Upper lobe of left lung (tissue), 6 donors: Measurements from ENCODE around the gene TOMM7. TPM values are rescaled to one million over a fixed set of nuclear protein-coding genes. Genes with fewer than 3 reads are reported as not detected.

Source experiments
- ATAC-seq, 2 donors: fragments of 200-7000 bp; cut with Tn5 transposase; one replicate each; pipeline ENCODE4 v1.9.1; 2022; ENCODE audit warnings: mild to moderate bottlenecking in 2 of 2, moderate library complexity in 2 of 2; ENCODE audit not compliant: low FRiP score in 2 of 2
- DNase-seq, 2 donors: peaks; one replicate each; pipeline ENCODE4 v3.0.0-alpha.2; 2019 to 2020
- H3K27ac ChIP-seq, 4 donors: fragments of 200-600 bp; sonication (generic); one replicate each; pipeline ENCODE4 v1.5.1; 2016 to 2019
- H3K27me3 ChIP-seq, 4 donors: fragments of 200-600 bp; sonication (generic); one replicate each; pipeline ENCODE4 v1.5.1; 2017 to 2019
- H3K36me3 ChIP-seq, 4 donors: fragments of 200-600 bp; sonication (generic); one replicate each; pipeline ENCODE4 v1.5.1; 2016 to 2019
- H3K4me1 ChIP-seq, 4 donors: fragments of 200-600 bp; sonication (generic); one replicate each; pipeline ENCODE4 v1.5.1; 2018 to 2019
- H3K4me3 ChIP-seq, 4 donors: fragments of 200-600 bp; sonication (generic); one replicate each; pipeline ENCODE4 v1.5.1; 2017 to 2019; ENCODE audit warnings: mild to moderate bottlenecking in 2 of 4, moderate library complexity in 1 of 4
- H3K9me3 ChIP-seq, 4 donors: fragments of 200-600 bp; sonication (generic); one replicate each; pipeline ENCODE4 v1.5.1; 2018 to 2019
- EP300 ChIP-seq, 4 donors: sonication (generic); formaldehyde crosslinking; IDR thresholded peaks; one replicate each; pipeline ENCODE4 v1.5.1; 2017; ENCODE audit warnings: antibody characterized with exemption in 4 of 4, control low read depth in 2 of 4
- POLR2A ChIP-seq, 4 donors: fragments of 450-650 bp; IDR thresholded peaks; one replicate each; pipeline ENCODE4 v1.5.1; 2016 to 2017; ENCODE audit warnings: antibody characterized with exemption in 4 of 4, mild to moderate bottlenecking in 2 of 4
- POLR2AphosphoS5 ChIP-seq, 2 donors: sonication (generic); formaldehyde crosslinking; IDR thresholded peaks; one replicate each; pipeline ENCODE4 v1.5.1; 2017; ENCODE audit warnings: antibody characterized with exemption in 2 of 2
- WGBS, 2 donors: methylation state at CpG; one replicate each; pipeline ENCODE4 v1.1.5; 2017 to 2018; 5-methylcytosine and 5-hydroxymethylcytosine counted together
- total RNA-seq, 6 donors: library from RNA; depleted of rRNA in 4 of 6; stranded (reverse); fragments of >200 nt in 4 of 6; gene quantifications; one replicate each; pipeline versions ENCODE4 v1.1.0 to v1.2.1, GENCODE V29; 2016 to 2021
- TF ChIP-seq, protein P1 (sequence below), 6 experiments: fragments of 450-650 bp in 4 of 6; fragments of 200-600 bp in 2 of 6; sonication (generic) in 2 of 6; IDR thresholded peaks; one replicate each; pipeline ENCODE4 v1.5.1; 2016 to 2019; ENCODE audit warnings: antibody characterized with exemption in 6 of 6
- donor health status: DM: no; HTN: no; CAD: no; lungs with moderate emphysema.
- donor health status: DM: no; HTN: yes; CAD: no; lungs with severe emphysema.

Gene TOMM7
- total RNA-seq, 6 donors from 2014 or later, result 42.4 to 387 (median 171) TPM

DNA sequence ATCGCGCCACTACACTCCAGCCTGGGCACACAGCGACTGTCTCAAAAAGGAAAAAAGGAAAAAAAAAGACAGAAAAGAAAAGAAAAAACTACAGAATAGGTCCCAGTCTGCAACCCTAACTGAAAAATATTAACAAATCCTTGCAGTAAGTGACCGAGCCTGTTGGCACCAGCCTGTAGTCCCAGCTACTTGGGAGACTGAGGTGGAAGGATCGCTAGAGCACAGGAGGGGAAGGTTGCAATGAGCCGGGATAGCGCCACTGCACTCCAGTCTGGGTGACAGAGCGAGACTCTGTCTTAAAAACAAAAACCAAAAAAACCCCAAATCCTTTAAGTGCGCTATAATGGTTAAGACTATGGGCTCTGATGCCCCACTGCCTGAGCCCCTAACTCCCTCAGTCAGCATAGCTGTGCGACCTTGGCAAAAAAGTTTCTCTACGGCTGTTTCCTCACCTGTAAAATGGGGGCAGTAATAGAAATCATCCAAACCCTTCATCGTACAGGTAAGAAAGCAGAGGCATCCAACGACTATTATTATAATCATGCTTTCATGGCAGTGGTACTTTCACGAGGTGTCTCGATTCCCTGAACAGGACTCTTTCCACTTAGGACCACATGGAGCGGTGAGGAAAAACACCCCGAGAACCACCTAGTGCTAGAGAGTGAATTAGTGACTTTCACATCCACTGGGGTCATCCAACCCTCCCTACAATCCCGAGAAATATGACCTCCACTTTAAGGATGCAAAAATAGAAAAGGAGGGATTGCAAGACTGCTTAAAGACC is 755 bp downstream of the TOMM7 start:
- Histone ChIP-seq H3K4me3 (peak overlapping the region; percentile 68 to 98 (median 83)), H3K4me1 (peaks cover 11 to 34% (median 15%) of the 10 kb centered on the region in 4 donors), H3K27me3 (no peaks in the 10 kb centered on the region), H3K36me3 (peaks cover 4 to 13% (median 7%) of the 10 kb centered on the region in 4 donors), H3K9me3 (no peaks in the 10 kb centered on the region), H3K27ac (peak overlapping the region; percentile 76 to 90 (median 86))
- no peak for TF ChIP-seq EP300 (IDR thresholded peaks at IDR 0.05)
- no peak for TF ChIP-seq POLR2A (IDR thresholded peaks at IDR 0.05)
- TF ChIP-seq, protein P1, sequence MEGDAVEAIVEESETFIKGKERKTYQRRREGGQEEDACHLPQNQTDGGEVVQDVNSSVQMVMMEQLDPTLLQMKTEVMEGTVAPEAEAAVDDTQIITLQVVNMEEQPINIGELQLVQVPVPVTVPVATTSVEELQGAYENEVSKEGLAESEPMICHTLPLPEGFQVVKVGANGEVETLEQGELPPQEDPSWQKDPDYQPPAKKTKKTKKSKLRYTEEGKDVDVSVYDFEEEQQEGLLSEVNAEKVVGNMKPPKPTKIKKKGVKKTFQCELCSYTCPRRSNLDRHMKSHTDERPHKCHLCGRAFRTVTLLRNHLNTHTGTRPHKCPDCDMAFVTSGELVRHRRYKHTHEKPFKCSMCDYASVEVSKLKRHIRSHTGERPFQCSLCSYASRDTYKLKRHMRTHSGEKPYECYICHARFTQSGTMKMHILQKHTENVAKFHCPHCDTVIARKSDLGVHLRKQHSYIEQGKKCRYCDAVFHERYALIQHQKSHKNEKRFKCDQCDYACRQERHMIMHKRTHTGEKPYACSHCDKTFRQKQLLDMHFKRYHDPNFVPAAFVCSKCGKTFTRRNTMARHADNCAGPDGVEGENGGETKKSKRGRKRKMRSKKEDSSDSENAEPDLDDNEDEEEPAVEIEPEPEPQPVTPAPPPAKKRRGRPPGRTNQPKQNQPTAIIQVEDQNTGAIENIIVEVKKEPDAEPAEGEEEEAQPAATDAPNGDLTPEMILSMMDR (IDR thresholded peaks at IDR 0.05), result no peak
- no peak for TF ChIP-seq POLR2AphosphoS5 (IDR thresholded peaks at IDR 0.05)
- 11 to 15% methylated on average over 18 of the region's 18 CpGs for WGBS, 2 donors
- peak; percentile 54 to 65 for ATAC-seq
- DNase-seq, result no peak

DNA sequence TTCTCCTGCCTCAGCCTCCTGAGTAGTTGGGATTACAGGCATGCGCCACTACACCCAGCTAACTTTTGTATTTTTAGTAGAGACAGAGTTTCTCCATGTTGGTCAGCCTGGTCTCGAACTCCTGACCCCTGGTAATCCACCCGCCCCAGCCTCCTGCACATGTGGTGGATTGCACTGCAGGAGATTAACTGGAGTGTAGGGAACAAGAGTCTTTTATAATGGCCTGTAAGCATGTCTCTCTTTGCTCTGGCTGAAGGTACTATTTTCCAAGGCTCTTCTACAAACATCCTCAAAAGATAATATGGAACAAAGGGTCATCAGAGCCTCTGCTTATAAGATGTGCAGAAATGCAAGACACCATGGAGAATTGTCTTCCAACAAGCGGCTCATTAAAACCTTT is 3.2 kb downstream of the TOMM7 start:
- H3K27ac ChIP-seq, result no peak overlapping the region
- no peak overlapping the region for H3K4me3 ChIP-seq
- H3K36me3 ChIP-seq, result peaks cover 10 to 31% (median 15%) of the 10 kb centered on the region in 4 donors
- 91 to 100% methylated on average over 4 of the region's 4 CpGs for WGBS, 2 donors
- ATAC-seq, result no peak
- TF ChIP-seq, protein P1 (IDR thresholded peaks at IDR 0.05), result no peak
- TF ChIP-seq POLR2AphosphoS5 (IDR thresholded peaks at IDR 0.05), result no peak
- no peak for TF ChIP-seq EP300 (IDR thresholded peaks at IDR 0.05)
- no peak for TF ChIP-seq POLR2A (IDR thresholded peaks at IDR 0.05)
- H3K9me3 ChIP-seq, result no peaks in the 10 kb centered on the region
- H3K27me3 ChIP-seq, result no peaks in the 10 kb centered on the region
- no peak for DNase-seq
- peaks cover 11 to 34% (median 15%) of the 10 kb centered on the region in 4 donors for H3K4me1 ChIP-seq

DNA sequence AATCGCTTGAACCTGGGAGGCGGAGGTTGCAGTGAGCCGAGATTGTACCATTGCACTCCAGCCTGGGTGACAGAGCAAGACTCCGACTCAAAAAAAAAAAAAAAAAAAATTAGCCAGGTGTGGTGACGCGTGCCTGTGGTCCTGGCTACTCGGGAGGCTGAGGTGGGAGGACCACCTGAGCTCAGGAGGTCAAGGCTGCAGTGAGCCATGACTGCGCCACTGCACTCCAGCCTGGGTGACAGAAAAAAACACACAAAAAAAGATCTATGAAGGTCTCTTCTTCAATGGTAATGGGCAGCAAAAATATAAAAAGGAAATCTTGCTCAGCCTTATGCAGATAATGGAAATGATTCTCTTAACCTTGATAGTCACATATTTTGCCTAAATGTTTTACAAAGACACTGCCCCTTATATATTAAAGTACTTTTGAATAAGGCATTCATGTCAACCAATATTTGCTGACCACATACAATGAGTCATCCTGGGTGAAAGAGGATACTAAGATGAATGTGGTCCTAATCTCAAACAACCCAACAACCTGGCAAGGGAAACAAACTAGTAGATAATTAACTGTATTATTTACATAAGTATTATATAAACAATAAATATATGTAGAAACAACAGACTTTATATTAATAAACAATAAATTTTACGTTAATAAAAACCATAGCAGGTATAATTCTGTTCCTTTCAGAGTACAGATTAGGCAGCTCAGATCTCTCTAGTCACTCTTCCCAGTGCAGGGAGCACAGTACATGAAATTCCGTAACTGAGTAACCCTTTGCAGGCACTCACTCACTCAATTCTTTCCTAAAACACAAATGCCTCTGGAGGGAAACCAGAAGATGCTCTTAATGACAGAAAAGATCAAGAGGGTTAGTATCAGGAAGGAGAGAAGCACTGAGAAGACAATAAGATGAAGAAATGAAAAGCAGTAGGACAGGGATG is 8.1 kb downstream of the TOMM7 start:
- Histone ChIP-seq H3K9me3 (no peaks in the 10 kb centered on the region), H3K4me3 (no peak overlapping the region), H3K27me3 (no peaks in the 10 kb centered on the region), H3K4me1 (peaks cover 0 to 2% (median 0%) of the 10 kb centered on the region in 4 donors), H3K27ac (no peak overlapping the region), H3K36me3 (peaks cover 10 to 67% (median 25%) of the 10 kb centered on the region in 4 donors)
- no peak for ATAC-seq
- DNase-seq, result no peak
- 84 to 95% methylated on average over 10 of the region's 10 CpGs for WGBS, 2 donors
- TF ChIP-seq, protein P1 (IDR thresholded peaks at IDR 0.05), result no peak
- TF ChIP-seq EP300 (IDR thresholded peaks at IDR 0.05) (no peak), POLR2A (IDR thresholded peaks at IDR 0.05) (no peak), POLR2AphosphoS5 (IDR thresholded peaks at IDR 0.05) (no peak)

DNA sequence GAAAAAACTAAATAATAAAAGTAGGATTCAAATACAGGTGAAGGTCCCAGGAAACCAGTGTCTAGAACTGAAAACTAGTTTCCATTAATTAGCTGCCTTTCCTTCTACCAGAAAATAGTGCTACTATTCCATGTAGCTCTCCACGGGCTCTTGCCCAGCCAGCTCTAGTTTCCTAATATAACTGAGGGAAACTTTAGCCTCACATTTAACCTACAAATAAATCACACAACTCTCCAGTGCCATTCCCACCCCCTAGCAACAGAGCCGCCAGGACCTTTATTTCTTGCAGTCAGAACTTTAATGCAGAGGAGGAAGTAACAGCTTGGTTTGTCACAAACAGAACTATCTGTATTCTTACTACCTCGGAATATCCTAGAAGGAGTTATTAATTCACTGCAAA is 10.3 kb downstream of the TOMM7 start:
- Histone ChIP-seq H3K36me3 (peaks cover 8 to 61% (median 22%) of the 10 kb centered on the region in 4 donors), H3K27ac (no peak overlapping the region), H3K4me1 (no peaks in the 10 kb centered on the region), H3K27me3 (no peaks in the 10 kb centered on the region), H3K9me3 (no peaks in the 10 kb centered on the region), H3K4me3 (no peak overlapping the region)
- ATAC-seq (no peak), DNase-seq (no peak)
- no peak for TF ChIP-seq EP300 (IDR thresholded peaks at IDR 0.05)
- no peak for TF ChIP-seq POLR2A (IDR thresholded peaks at IDR 0.05)
- TF ChIP-seq, protein P1 (IDR thresholded peaks at IDR 0.05), result no peak
- no peak for TF ChIP-seq POLR2AphosphoS5 (IDR thresholded peaks at IDR 0.05)
- WGBS, 2 donors, result 83 to 87% methylated on average over 3 of the region's 3 CpGs
